KMS-11 (cell line): Measurements from ENCODE around the gene PPA2.
"Not testable (repeated sequence)": the region's sequence is repeated elsewhere in the genome, so short reads cannot be mapped to it uniquely, and the experiment has no call there.

Source experiments
- H2AFZ ChIP-seq: fragments of 200-600 bp; sonication (generic); 2 replicates; pipeline ENCODE4 v1.6.1; 2016; ENCODE audit warnings: antibody characterized with exemption, mixed run types, low read depth
- H3K27ac ChIP-seq: fragments of 200-600 bp; sonication (generic); 2 replicates; pipeline ENCODE4 v1.6.1; 2016; ENCODE audit warnings: mild to moderate bottlenecking, mixed run types
- H3K27me3 ChIP-seq: fragments of 200-600 bp; sonication (generic); 2 replicates; pipeline ENCODE4 v1.6.1; 2017; ENCODE audit warnings: mild to moderate bottlenecking, low read depth, mixed run types, moderate library complexity; ENCODE audit not compliant: insufficient read depth
- H3K36me3 ChIP-seq: fragments of 200-600 bp; sonication (generic); 2 replicates; pipeline ENCODE4 v1.6.1; 2017; ENCODE audit warnings: mild to moderate bottlenecking, mixed run types; ENCODE audit not compliant: insufficient read depth
- H3K4me1 ChIP-seq: fragments of 200-600 bp; sonication (generic); 2 replicates; pipeline ENCODE4 v1.6.1; 2016; ENCODE audit warnings: mild to moderate bottlenecking, low read depth, mixed run types; ENCODE audit not compliant: poor library complexity, severe bottlenecking
- H3K4me2 ChIP-seq: fragments of 200-600 bp; sonication (generic); 2 replicates; pipeline ENCODE4 v1.7.0; 2016; ENCODE audit warnings: mild to moderate bottlenecking, mixed run types
- H3K4me3 ChIP-seq: fragments of 200-600 bp; sonication (generic); IDR thresholded peaks from 2 replicates; pipeline ENCODE4 v1.6.1; 2017; ENCODE audit warnings: low read depth, low read length, mixed read lengths; ENCODE audit not compliant: insufficient read depth
- H3K79me2 ChIP-seq: fragments of 200-600 bp; sonication (generic); 2 replicates; pipeline ENCODE4 v1.6.1; 2016; ENCODE audit warnings: low read depth, mixed run types; ENCODE audit not compliant: insufficient read depth
- H3K9ac ChIP-seq: fragments of 200-600 bp; sonication (generic); 2 replicates; pipeline ENCODE4 v1.6.1; 2016; ENCODE audit warnings: mild to moderate bottlenecking, mixed run types
- H4K20me1 ChIP-seq: fragments of 200-600 bp; sonication (generic); 2 replicates; pipeline ENCODE4 v1.6.1; 2016; ENCODE audit warnings: mild to moderate bottlenecking, mixed run types; ENCODE audit not compliant: insufficient read depth
- CTCF ChIP-seq: fragments of 200-600 bp; sonication (generic); conservative IDR thresholded peaks from 2 replicates; pipeline ENCODE4 v1.6.1; 2017; ENCODE audit warnings: low read depth, mild to moderate bottlenecking, antibody characterized with exemption, low read length, moderate library complexity, mixed read lengths

Gene PPA2

GRCh38 chr4:105466580-105466979 is 7.3 kb downstream of the PPA2 start:
- H3K79me2 ChIP-seq, result peaks cover 54% of the 10 kb centered on the region
- H3K4me2 ChIP-seq, result no peak overlapping the region
- H3K36me3 ChIP-seq, result no peaks in the 10 kb centered on the region

GRCh38 chr4:105464563-105464962 is 9.3 kb downstream of the PPA2 start:
- H3K79me2 ChIP-seq, result peaks cover 43% of the 10 kb centered on the region
- H2AFZ ChIP-seq, H3K27me3 ChIP-seq, H3K36me3 ChIP-seq, H3K9ac ChIP-seq, H3K27ac ChIP-seq, H3K4me3 ChIP-seq, H3K4me2 ChIP-seq, H4K20me1 ChIP-seq: not testable (repeated sequence)
- peaks cover 52% of the 10 kb centered on the region for H3K4me1 ChIP-seq

More at GRCh38 chr4:105466580-105466979, 7.3 kb downstream of the PPA2 start:
- Histone ChIP-seq H4K20me1 (peaks cover 9% of the 10 kb centered on the region; the same call in 1 of the 2 replicates), H3K9ac (no peak overlapping the region), H3K27me3 (no peaks in the 10 kb centered on the region), H2AFZ (no peak overlapping the region), H3K4me3 (no peak overlapping the region), H3K4me1 (peaks cover 49% of the 10 kb centered on the region), H3K27ac (no peak overlapping the region)
- no peak for TF ChIP-seq CTCF

GRCh38 chr4:105462576-105462975 is 11.3 kb downstream of the PPA2 start:
- H3K79me2 ChIP-seq, result peaks cover 42% of the 10 kb centered on the region; the same call in 1 of the 2 replicates
- H3K4me2 ChIP-seq, result peak overlapping the region; percentile 86; the same call in 1 of the 2 replicates
- H2AFZ ChIP-seq, result no peak overlapping the region
- TF ChIP-seq CTCF, result no peak
- no peaks in the 10 kb centered on the region for H3K36me3 ChIP-seq
- peaks cover 60% of the 10 kb centered on the region for H3K4me1 ChIP-seq
- H3K27me3 ChIP-seq, result no peaks in the 10 kb centered on the region
- no peaks in the 10 kb centered on the region for H4K20me1 ChIP-seq
- H3K4me3 ChIP-seq, result no peak overlapping the region
- H3K27ac ChIP-seq, result peak overlapping the region; percentile 66; the same call in 1 of the 2 replicates
- no peak overlapping the region for H3K9ac ChIP-seq

GRCh38 chr4:105461621-105462382 is 12.1 kb downstream of the PPA2 start:
- Histone ChIP-seq H3K4me1 (peaks cover 68% of the 10 kb centered on the region), H4K20me1 (no peaks in the 10 kb centered on the region), H3K27ac (peak overlapping the region; percentile 66), H3K9ac (peak overlapping the region; percentile 4; the same call in 1 of the 2 replicates), H2AFZ (no peak overlapping the region), H3K27me3 (no peaks in the 10 kb centered on the region), H3K4me2 (peak overlapping the region; percentile 86), H3K36me3 (no peaks in the 10 kb centered on the region), H3K4me3 (no peak overlapping the region), H3K79me2 (peaks cover 43% of the 10 kb centered on the region; the same call in 1 of the 2 replicates)
- TF ChIP-seq CTCF, result no peak

- no peak for TF ChIP-seq CTCF
These were observed 12.6 kb downstream of the PPA2 start for GRCh38 chr4:105461221-105461620.

More at GRCh38 chr4:105461221-105461620, 12.6 kb downstream of the PPA2 start:
- Histone ChIP-seq H4K20me1 (no peaks in the 10 kb centered on the region), H3K4me1 (peaks cover 73% of the 10 kb centered on the region), H3K4me2 (peak overlapping the region; percentile 86), H3K79me2 (peaks cover 46% of the 10 kb centered on the region; the same call in 1 of the 2 replicates), H3K4me3 (no peak overlapping the region), H3K9ac (peak overlapping the region; percentile 15; the same call in 1 of the 2 replicates), H3K27ac (peak overlapping the region; percentile 66), H2AFZ (no peak overlapping the region), H3K27me3 (no peaks in the 10 kb centered on the region), H3K36me3 (no peaks in the 10 kb centered on the region)
